H9 (cell line): Measurements from ENCODE around the gene IMMP2L. TPM values are rescaled to one million over a fixed set of nuclear protein-coding genes. Genes with fewer than 3 reads are reported as not detected.

Experiments used
- DNase-seq: peaks from one replicate; pipeline ENCODE4 v3.0.0-alpha.2; 2017
- H2AFZ ChIP-seq: one replicate; pipeline ENCODE4 v1.6.1; 2013; ENCODE audit warnings: mild to moderate bottlenecking, low read length, control low read depth, moderate library complexity
- H2AK5ac ChIP-seq: 2 replicates; pipeline ENCODE4 v1.6.1; 2013; ENCODE audit warnings: low read length, control low read depth, mixed read lengths; ENCODE audit not compliant: insufficient read length
- H2BK120ac ChIP-seq: one replicate; pipeline ENCODE4 v1.6.1; 2013; ENCODE audit warnings: low read depth, mild to moderate bottlenecking, low read length, control low read depth, inconsistent platforms; ENCODE audit not compliant: poor library complexity, severe bottlenecking
- H2BK12ac ChIP-seq: 2 replicates; pipeline ENCODE4 v1.6.1; 2013; ENCODE audit warnings: low read length, control low read depth, mixed read lengths, low read depth; ENCODE audit not compliant: insufficient read length
- H2BK15ac ChIP-seq: 2 replicates; pipeline ENCODE4 v1.6.1; 2013; ENCODE audit warnings: low read depth, low read length, control low read depth
- H2BK20ac ChIP-seq: one replicate; pipeline ENCODE4 v1.6.1; 2013; ENCODE audit warnings: low read depth, mild to moderate bottlenecking, low read length, control low read depth, inconsistent platforms; ENCODE audit not compliant: poor library complexity, severe bottlenecking
- H2BK5ac ChIP-seq: 2 replicates; pipeline ENCODE4 v1.6.1; 2013; ENCODE audit warnings: low read length, control low read depth, mixed read lengths; ENCODE audit not compliant: insufficient read length
- H3K14ac ChIP-seq: 2 replicates; pipeline ENCODE4 v1.6.1; 2013; ENCODE audit warnings: low read length, control low read depth; ENCODE audit not compliant: insufficient read depth
- H3K18ac ChIP-seq: 2 replicates; pipeline ENCODE4 v1.6.1; 2013; ENCODE audit warnings: low read depth, mild to moderate bottlenecking, mixed read lengths, low read length, control low read depth; ENCODE audit not compliant: insufficient read length
- H3K23ac ChIP-seq: 2 replicates; pipeline ENCODE4 v1.6.1; 2013; ENCODE audit warnings: low read length, control low read depth, mixed read lengths, low read depth; ENCODE audit not compliant: insufficient read length
- H3K23me2 ChIP-seq: 2 replicates; pipeline ENCODE4 v1.6.1; 2013; ENCODE audit warnings: low read depth, mild to moderate bottlenecking, mixed read lengths, low read length, control low read depth; ENCODE audit not compliant: insufficient read length, poor library complexity, severe bottlenecking
- H3K27ac ChIP-seq: 2 replicates; pipeline ENCODE4 v1.5.1; 2013; ENCODE audit warnings: low read length, control low read depth, mixed read lengths, low read depth; ENCODE audit not compliant: insufficient read length
- H3K27me3 ChIP-seq: 2 replicates; pipeline ENCODE4 v1.6.1; 2013; ENCODE audit warnings: low read length, control low read depth, inconsistent platforms; ENCODE audit not compliant: insufficient read depth
- H3K4ac ChIP-seq: 2 replicates; pipeline ENCODE4 v1.6.1; 2013; ENCODE audit warnings: low read depth, mild to moderate bottlenecking, control low read depth, inconsistent platforms, low read length, moderate library complexity
- H3K4me1 ChIP-seq: 2 replicates; pipeline ENCODE4 v1.6.1; 2013; ENCODE audit warnings: low read length, control low read depth, inconsistent platforms; ENCODE audit not compliant: insufficient read depth
- H3K4me2 ChIP-seq: 2 replicates; pipeline ENCODE4 v1.6.1; 2013; ENCODE audit warnings: low read length, control low read depth, mixed read lengths; ENCODE audit not compliant: insufficient read length, insufficient read depth
- H3K56ac ChIP-seq: 2 replicates; pipeline ENCODE4 v1.6.1; 2013; ENCODE audit warnings: low read depth, mild to moderate bottlenecking, mixed read lengths, low read length, control low read depth; ENCODE audit not compliant: insufficient read length
- H3K79me1 ChIP-seq: 2 replicates; pipeline ENCODE4 v1.6.1; 2013; ENCODE audit warnings: low read depth, mild to moderate bottlenecking, moderate library complexity, low read length, control low read depth, inconsistent platforms; ENCODE audit not compliant: insufficient read depth, poor library complexity, severe bottlenecking
- H3K79me2 ChIP-seq: 2 replicates; pipeline ENCODE4 v1.6.1; 2013; ENCODE audit warnings: low read length, control low read depth, inconsistent platforms; ENCODE audit not compliant: insufficient read depth
- H3K9ac ChIP-seq: 2 replicates; pipeline ENCODE4 v1.6.1; 2013; ENCODE audit warnings: low read length, control low read depth, mixed read lengths; ENCODE audit not compliant: insufficient read length; ENCODE audit errors: extremely low read depth
- H3K9me3 ChIP-seq: one replicate; pipeline ENCODE4 v1.6.1; 2013; ENCODE audit warnings: low read depth, low read length, inconsistent platforms; ENCODE audit not compliant: control insufficient read depth
- H3T11ph ChIP-seq: one replicate; pipeline ENCODE4 v1.6.1; 2013; ENCODE audit warnings: mild to moderate bottlenecking, low read length, control low read depth, inconsistent platforms
- H4K20me1 ChIP-seq: one replicate; pipeline ENCODE4 v1.6.1; 2013; ENCODE audit not compliant: control insufficient read depth, insufficient read length, insufficient read depth
- H4K5ac ChIP-seq: 2 replicates; pipeline ENCODE4 v1.6.1; 2013; ENCODE audit warnings: low read depth, mild to moderate bottlenecking, mixed read lengths, low read length, control low read depth; ENCODE audit not compliant: insufficient read length
- H4K8ac ChIP-seq: replicated peaks from 2 replicates; pipeline ENCODE4 v1.6.1; 2013; ENCODE audit warnings: low read length, control low read depth, mixed read lengths, low read depth; ENCODE audit not compliant: insufficient read length
- H4K91ac ChIP-seq: 2 replicates; pipeline ENCODE4 v1.6.1; 2013; ENCODE audit warnings: low read depth, mild to moderate bottlenecking, moderate library complexity, mixed read lengths, low read length, control low read depth; ENCODE audit not compliant: insufficient read length
- H3K27ac Mint-ChIP-seq, 3 experiments: 2 replicates in 2 of 3; 3 replicates in 1 of 3; pipeline ENCODE4 v1.8.0; 2020 to 2021; ENCODE audit warnings: mixed read lengths in 3 of 3, mild to moderate bottlenecking in 1 of 3, moderate library complexity in 1 of 3
- H3K27me3 Mint-ChIP-seq: 2 replicates; pipeline ENCODE4 v1.8.0; 2021; ENCODE audit warnings: low read depth, mild to moderate bottlenecking, moderate library complexity, mixed read lengths
- H3K36me3 Mint-ChIP-seq, 3 experiments: 2 replicates in 2 of 3; 3 replicates in 1 of 3; pipeline ENCODE4 v1.8.0; 2020 to 2021; ENCODE audit warnings: low read depth in 3 of 3, mixed read lengths in 3 of 3; ENCODE audit not compliant: insufficient read depth in 1 of 3
- H3K4me1 Mint-ChIP-seq, 2 experiments: 2 replicates each; pipeline ENCODE4 v1.8.0; 2020; ENCODE audit warnings: mixed read lengths in 2 of 2
- H3K4me3 Mint-ChIP-seq, 2 experiments: 2 replicates in 1 of 2; 3 replicates in 1 of 2; pipeline ENCODE4 v1.8.0; 2020 to 2021; ENCODE audit warnings: mild to moderate bottlenecking in 2 of 2, mixed read lengths in 2 of 2, moderate library complexity in 1 of 2
- H3K9me3 Mint-ChIP-seq, 2 experiments: 2 replicates in 1 of 2; 3 replicates in 1 of 2; pipeline ENCODE4 v1.8.0; 2020; ENCODE audit warnings: mild to moderate bottlenecking in 2 of 2, mixed read lengths in 2 of 2, moderate library complexity in 1 of 2
- WGBS: extraction: QIAGEN DNeasy Blood & Tissue Kit; methylation state at CpG from one replicate; pipeline ENCODE4 v1.1.7; 2013; ENCODE audit warnings: missing lambda C conversion rate, low lambda C conversion rate, mixed read lengths; ENCODE audit not compliant: insufficient read length; ENCODE audit errors: extremely low coverage; 5-methylcytosine and 5-hydroxymethylcytosine counted together
- total RNA-seq: library from RNA; stranded (reverse); gene quantifications from 2 replicates; pipeline ENCODE4 v1.2.1, GENCODE V29; 2021
- TF ChIP-seq, protein P1 (sequence below): fragments of 200-600 bp; sonication (generic); conservative IDR thresholded peaks from 3 replicates; pipeline ENCODE4 v1.8.0; 2021; ENCODE audit warnings: antibody characterized with exemption, mild to moderate bottlenecking

Gene IMMP2L
- total RNA-seq, 1 experiment from 2014 or later, result 14.7 TPM

DNA sequence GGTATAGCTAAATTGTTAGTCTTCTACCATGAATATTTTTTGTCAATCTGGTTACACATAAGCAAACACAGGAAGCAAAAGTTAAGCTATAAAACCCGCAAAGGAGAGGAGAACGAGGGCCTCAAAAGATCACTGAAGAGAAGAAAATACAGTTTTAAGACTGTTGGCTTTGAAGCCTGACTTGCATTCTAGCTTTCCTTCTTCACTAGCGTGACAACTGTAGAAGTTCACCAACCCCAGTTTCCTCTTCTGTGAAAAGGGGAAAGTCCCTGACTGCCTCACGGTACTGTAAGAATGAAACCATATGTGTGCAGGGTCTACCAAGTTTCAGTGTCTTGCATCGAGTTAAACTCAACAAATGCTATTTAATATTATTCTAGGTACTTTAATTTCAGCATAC, 478.9 kb downstream of the IMMP2L start:
- Mint-ChIP-seq H3K27ac (0 out of 7 replicates have a peak overlapping the region, but pooled peaks of 1 of the 3 experiments have one; percentile 57), H3K9me3 (no peaks in the 10 kb centered on the region; a peak in 1 of 5 replicates), H3K4me3 (no peak overlapping the region), H3K27me3 (no peaks in the 10 kb centered on the region), H3K36me3 (peaks cover 0 to 2% (median 0%) of the 10 kb centered on the region in 3 experiments; a peak in 1 of 7 replicates), H3K4me1 (peaks cover 18 to 20% of the 10 kb centered on the region in 2 experiments)
- WGBS, result no CpG with 5 or more reads among the region's 5 CpGs
- no peaks in the 10 kb centered on the region for H3K9me3 ChIP-seq
- H4K5ac ChIP-seq, result no peak overlapping the region
- DNase-seq, result no peak
- H2BK20ac ChIP-seq, result no peak overlapping the region
- no peaks in the 10 kb centered on the region for H3K79me2 ChIP-seq
- H3K23ac ChIP-seq, result no peak overlapping the region
- H3K4me2 ChIP-seq, result no peak overlapping the region
- no peak overlapping the region for H2AFZ ChIP-seq
- H3K56ac ChIP-seq, result no peak overlapping the region
- TF ChIP-seq, protein P1, sequence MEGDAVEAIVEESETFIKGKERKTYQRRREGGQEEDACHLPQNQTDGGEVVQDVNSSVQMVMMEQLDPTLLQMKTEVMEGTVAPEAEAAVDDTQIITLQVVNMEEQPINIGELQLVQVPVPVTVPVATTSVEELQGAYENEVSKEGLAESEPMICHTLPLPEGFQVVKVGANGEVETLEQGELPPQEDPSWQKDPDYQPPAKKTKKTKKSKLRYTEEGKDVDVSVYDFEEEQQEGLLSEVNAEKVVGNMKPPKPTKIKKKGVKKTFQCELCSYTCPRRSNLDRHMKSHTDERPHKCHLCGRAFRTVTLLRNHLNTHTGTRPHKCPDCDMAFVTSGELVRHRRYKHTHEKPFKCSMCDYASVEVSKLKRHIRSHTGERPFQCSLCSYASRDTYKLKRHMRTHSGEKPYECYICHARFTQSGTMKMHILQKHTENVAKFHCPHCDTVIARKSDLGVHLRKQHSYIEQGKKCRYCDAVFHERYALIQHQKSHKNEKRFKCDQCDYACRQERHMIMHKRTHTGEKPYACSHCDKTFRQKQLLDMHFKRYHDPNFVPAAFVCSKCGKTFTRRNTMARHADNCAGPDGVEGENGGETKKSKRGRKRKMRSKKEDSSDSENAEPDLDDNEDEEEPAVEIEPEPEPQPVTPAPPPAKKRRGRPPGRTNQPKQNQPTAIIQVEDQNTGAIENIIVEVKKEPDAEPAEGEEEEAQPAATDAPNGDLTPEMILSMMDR, result no peak
- H3K4me1 ChIP-seq, result peaks cover 4% of the 10 kb centered on the region
- no peaks in the 10 kb centered on the region for H3K27me3 ChIP-seq
- no peak overlapping the region for H3K27ac ChIP-seq
- H4K8ac ChIP-seq, result no peak overlapping the region
- H2BK15ac ChIP-seq, result no peak overlapping the region
- H4K20me1 ChIP-seq, result no peaks in the 10 kb centered on the region
- H3K14ac ChIP-seq, result no peak overlapping the region
- no peak overlapping the region for H2BK12ac ChIP-seq
- no peaks in the 10 kb centered on the region for H3K79me1 ChIP-seq
- no peak overlapping the region for H4K91ac ChIP-seq
- H3T11ph ChIP-seq, result no peak overlapping the region
- H3K18ac ChIP-seq, result no peak overlapping the region
- H3K9ac ChIP-seq, result no peak overlapping the region
- no peak overlapping the region for H2AK5ac ChIP-seq
- no peak overlapping the region for H2BK120ac ChIP-seq
- no peaks in the 10 kb centered on the region for H3K23me2 ChIP-seq
- H2BK5ac ChIP-seq, result no peak overlapping the region
- H3K4ac ChIP-seq, result no peak overlapping the region
